Colonic mucosa (tissue), 4 donors: Measurements from ENCODE around the gene FNDC3B. TPM values are rescaled to one million over a fixed set of nuclear protein-coding genes. Genes with fewer than 3 reads are reported as not detected.

Experiments
- DNase-seq: peaks from one replicate; pipeline ENCODE4 v3.0.0-alpha.2; 2020
- H3K27ac ChIP-seq: fragments of 200-600 bp; one replicate; pipeline ENCODE4 v1.8.0; 2021
- H3K27me3 ChIP-seq: fragments of 200-600 bp; one replicate; pipeline ENCODE4 v1.8.0; 2021
- H3K36me3 ChIP-seq: fragments of 200-600 bp; one replicate; pipeline ENCODE4 v1.8.0; 2021
- H3K4me1 ChIP-seq: fragments of 200-600 bp; one replicate; pipeline ENCODE4 v1.8.0; 2021; ENCODE audit warnings: mild to moderate bottlenecking
- H3K4me3 ChIP-seq: fragments of 200-600 bp; one replicate; pipeline ENCODE4 v1.8.0; 2021
- H3K9ac ChIP-seq, 2 donors: one replicate each; pipeline ENCODE4 v1.7.0; 2013; ENCODE audit warnings: control low read depth in 2 of 2, low read depth in 2 of 2, low read length in 2 of 2
- H3K9me3 ChIP-seq: fragments of 200-600 bp; one replicate; pipeline ENCODE4 v1.8.0; 2021
- CTCF ChIP-seq: fragments of 200-600 bp; IDR thresholded peaks from one replicate; pipeline ENCODE4 v1.8.0; 2022; ENCODE audit warnings: antibody characterized with exemption, mild to moderate bottlenecking
- intact Hi-C: fragments of 100-400 bp; cut with DNase I; formaldehyde crosslinking; loops from one replicate; pipeline ENCODE4 v1.14.1; 2022
- total RNA-seq, 2 donors: library from RNA; stranded (reverse); fragmentation: NEBNext Ultra II Directional in 1 of 2; extraction: Animal tissue kit (Norgen Biotek cat#: 25700) in 1 of 2; gene quantifications; one replicate each; pipeline ENCODE4 v1.2.1, GENCODE V29; 2021
- donor health status: healthy.
- donor health status: DM: no; HTN: no; CAD: no.
- donor health status: DM: no; HTN: no; CAD: no.

Gene FNDC3B
- total RNA-seq, 2 donors from 2014 or later: 66.7 to 142 TPM

GRCh38 chr3:172021164-172021563 is 18.2 kb upstream of the FNDC3B start:
- no peak overlapping the region for H3K27ac ChIP-seq
- H3K4me1 ChIP-seq: no peaks in the 10 kb centered on the region
- intact Hi-C loops: no loop called here
- no peak for TF ChIP-seq CTCF
- H3K4me3 ChIP-seq: no peak overlapping the region
- no peaks in the 10 kb centered on the region for H3K27me3 ChIP-seq
- no peak overlapping the region for H3K9ac ChIP-seq
- no peak for DNase-seq
- no peaks in the 10 kb centered on the region for H3K9me3 ChIP-seq
- no peaks in the 10 kb centered on the region for H3K36me3 ChIP-seq

- Histone ChIP-seq H3K27me3 (no peaks in the 10 kb centered on the region), H3K27ac (no peak overlapping the region), H3K9me3 (no peaks in the 10 kb centered on the region), H3K36me3 (no peaks in the 10 kb centered on the region), H3K9ac (no peak overlapping the region), H3K4me3 (no peak overlapping the region), H3K4me1 (no peaks in the 10 kb centered on the region)
- no peak for DNase-seq
- no peak for TF ChIP-seq CTCF
- intact Hi-C loops: no loop called here
Measured at GRCh38 chr3:172021859-172022258, 17.5 kb upstream of the FNDC3B start.

GRCh38 chr3:172023915-172024314 is 15.5 kb upstream of the FNDC3B start:
- TF ChIP-seq CTCF: no peak
- Histone ChIP-seq H3K27me3 (no peaks in the 10 kb centered on the region), H3K9ac (no peak overlapping the region), H3K27ac (no peak overlapping the region), H3K4me1 (no peaks in the 10 kb centered on the region), H3K9me3 (no peaks in the 10 kb centered on the region), H3K4me3 (no peak overlapping the region), H3K36me3 (no peaks in the 10 kb centered on the region)
- no peak for DNase-seq
- intact Hi-C loops: no loop called here

- no peaks in the 10 kb centered on the region for H3K27me3 ChIP-seq
- TF ChIP-seq CTCF: no peak
- no peaks in the 10 kb centered on the region for H3K4me1 ChIP-seq
- H3K4me3 ChIP-seq: no peak overlapping the region
- H3K9me3 ChIP-seq: no peaks in the 10 kb centered on the region
- DNase-seq: no peak
- no peak overlapping the region for H3K9ac ChIP-seq
- no peaks in the 10 kb centered on the region for H3K36me3 ChIP-seq
- H3K27ac ChIP-seq: no peak overlapping the region
- intact Hi-C loops: no loop called here
Measured at GRCh38 chr3:172024679-172025078, 14.7 kb upstream of the FNDC3B start.

GRCh38 chr3:172029425-172030098 is 9.8 kb upstream of the FNDC3B start:
- Histone ChIP-seq H3K9ac (no peak overlapping the region), H3K27ac (no peak overlapping the region), H3K4me3 (no peak overlapping the region), H3K27me3 (no peaks in the 10 kb centered on the region), H3K36me3 (no peaks in the 10 kb centered on the region), H3K4me1 (no peaks in the 10 kb centered on the region), H3K9me3 (no peaks in the 10 kb centered on the region)
- intact Hi-C loops: loop anchor here (10.0 kb wide), 1 partner anchor 285 kb away; no protein-coding TSS in a partner anchor
- no peak for TF ChIP-seq CTCF
- DNase-seq: no peak
